Muscle of leg (tissue), 11 donors: Measurements from ENCODE around the gene SHCBP1L. TPM values are rescaled to one million over a fixed set of nuclear protein-coding genes. Genes with fewer than 3 reads are reported as not detected.

Experiments used
- DNase-seq: peaks from one replicate; pipeline ENCODE4 v3.0.0; 2013
- H3K27ac ChIP-seq: one replicate; pipeline ENCODE4 v1.5.1; 2013; ENCODE audit warnings: mild to moderate bottlenecking, low read length, control low read depth
- H3K27me3 ChIP-seq: one replicate; pipeline ENCODE4 v1.6.1; 2013; ENCODE audit warnings: low read length; ENCODE audit not compliant: control insufficient read depth, insufficient read depth
- H3K36me3 ChIP-seq: one replicate; pipeline ENCODE4 v1.6.1; 2013; ENCODE audit warnings: low read length; ENCODE audit not compliant: control insufficient read depth, insufficient read depth
- H3K4me1 ChIP-seq: one replicate; pipeline ENCODE4 v1.6.1; 2013; ENCODE audit warnings: low read length; ENCODE audit not compliant: control insufficient read depth, insufficient read depth
- H3K4me3 ChIP-seq: one replicate; pipeline ENCODE4 v1.5.1; 2013; ENCODE audit warnings: low read length, control low read depth
- H3K9me3 ChIP-seq: replicated peaks from 2 replicates; pipeline ENCODE4 v1.6.1; 2013; ENCODE audit warnings: low read depth, low read length; ENCODE audit not compliant: control insufficient read depth
- WGBS: methylation state at CpG from one replicate; pipeline ENCODE4 v1.1.5; 2013; ENCODE audit warnings: missing lambda C conversion rate; ENCODE audit not compliant: insufficient coverage; 5-methylcytosine and 5-hydroxymethylcytosine counted together
- polyA plus RNA-seq, 8 donors: library from polyadenylated mRNA; unstranded; fragments of 120-200 nt; gene quantifications; one replicate each; pipeline versions ENCODE4 v1.2.1 to v1.2.3, GENCODE V29; 2013; ENCODE audit warnings: inconsistent platforms in 1 of 8, low replicate concordance in 1 of 8; ENCODE audit not compliant: insufficient read length in 8 of 8, insufficient read depth in 1 of 8
- total RNA-seq: library from RNA; stranded (reverse); fragments of 120-200 nt; gene quantifications from one replicate; pipeline ENCODE4 v1.2.4, GENCODE V29; 2013

SHCBP1L gene
- total and polyA plus RNA-seq, 9 donors = 0.35 to 1.3 (median 0.58) TPM

GRCh38 chr1:182872881-182873280 lies 80.1 kb downstream of the SHCBP1L start:
- no peaks in the 10 kb centered on the region for H3K27me3 ChIP-seq
- no peaks in the 10 kb centered on the region for H3K9me3 ChIP-seq
- DNase-seq = no peak
- 100% methylated on average over 1 of the region's 3 CpGs for WGBS
- no peak overlapping the region for H3K27ac ChIP-seq
- H3K4me1 ChIP-seq = no peaks in the 10 kb centered on the region
- H3K36me3 ChIP-seq = peaks cover 44% of the 10 kb centered on the region
- no peak overlapping the region for H3K4me3 ChIP-seq

DNA sequence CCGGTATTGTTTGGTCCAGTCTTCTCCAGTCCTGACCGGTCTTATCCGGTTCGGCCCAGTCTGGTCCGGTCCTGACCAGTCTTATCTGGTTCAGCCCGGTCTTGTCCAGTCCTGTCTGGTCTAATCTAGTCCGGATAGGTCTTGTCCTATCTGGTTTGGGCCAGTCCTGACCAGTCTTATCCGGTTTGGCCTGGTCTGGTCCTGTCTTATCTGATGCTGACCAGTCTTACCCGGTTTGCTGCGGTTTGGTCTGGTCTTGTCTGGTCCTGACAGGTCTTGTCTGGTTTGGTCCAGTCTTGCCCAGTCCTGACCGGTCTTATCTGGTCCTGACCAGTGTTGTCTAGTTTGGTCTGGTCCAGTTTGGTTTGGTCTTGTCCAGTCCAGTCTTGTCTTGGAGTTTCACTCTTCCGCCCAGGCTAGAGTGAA lies 83.7 kb downstream of the SHCBP1L start:
- Histone ChIP-seq H3K27ac (no peak overlapping the region), H3K27me3 (no peaks in the 10 kb centered on the region), H3K4me3 (no peak overlapping the region), H3K36me3 (peaks cover 35% of the 10 kb centered on the region), H3K9me3 (no peaks in the 10 kb centered on the region), H3K4me1 (no peaks in the 10 kb centered on the region)
- no peak for DNase-seq
- WGBS = 97% methylated on average over 12 of the region's 12 CpGs

DNA sequence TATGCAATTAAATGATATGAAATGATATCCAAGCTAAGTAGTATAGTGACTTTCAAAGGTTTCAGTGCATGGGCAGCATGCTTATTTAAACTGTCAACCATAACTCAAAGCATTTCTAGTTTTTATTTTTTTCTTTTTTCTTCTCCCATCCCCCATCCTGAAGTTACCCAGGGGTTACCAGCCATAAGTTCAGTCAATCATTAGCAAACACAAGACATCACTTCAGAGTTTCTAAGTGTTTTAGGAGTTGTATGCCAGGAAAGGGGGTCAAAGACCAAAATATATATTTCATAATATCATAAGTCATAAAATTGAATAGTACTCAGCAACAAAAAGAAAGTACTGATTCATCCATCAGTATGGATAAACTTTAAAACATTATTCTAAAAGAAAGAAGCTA lies 85.1 kb downstream of the SHCBP1L start:
- Histone ChIP-seq H3K36me3 (peaks cover 31% of the 10 kb centered on the region), H3K4me3 (no peak overlapping the region), H3K4me1 (no peaks in the 10 kb centered on the region), H3K27ac (no peak overlapping the region), H3K27me3 (no peaks in the 10 kb centered on the region), H3K9me3 (no peaks in the 10 kb centered on the region)
- DNase-seq = no peak

DNA sequence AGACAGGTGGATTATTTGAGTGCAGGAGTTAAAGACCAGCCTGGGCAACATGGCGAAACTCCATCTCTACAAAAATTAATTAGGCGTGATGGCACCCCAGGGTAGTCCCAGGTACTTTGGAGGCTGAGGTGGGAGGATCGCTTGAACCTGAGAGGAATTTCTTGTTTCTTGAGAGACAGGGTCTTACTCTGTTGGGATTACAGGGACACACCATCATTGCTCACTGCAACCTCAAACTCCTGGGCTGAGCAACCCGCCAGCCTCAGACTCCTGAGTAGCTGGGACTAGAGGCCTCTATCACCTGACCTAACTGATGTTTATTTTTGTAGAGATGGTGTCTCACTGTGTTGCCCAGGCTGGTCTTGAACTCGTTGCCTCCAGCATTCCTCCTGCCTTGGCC lies 89.0 kb downstream of the SHCBP1L start:
- Histone ChIP-seq H3K9me3 (no peaks in the 10 kb centered on the region), H3K36me3 (peaks cover 37% of the 10 kb centered on the region), H3K4me3 (no peak overlapping the region), H3K4me1 (no peaks in the 10 kb centered on the region), H3K27me3 (no peaks in the 10 kb centered on the region), H3K27ac (no peak overlapping the region)
- 100% methylated on average over 1 of the region's 5 CpGs for WGBS
- DNase-seq = no peak

DNA sequence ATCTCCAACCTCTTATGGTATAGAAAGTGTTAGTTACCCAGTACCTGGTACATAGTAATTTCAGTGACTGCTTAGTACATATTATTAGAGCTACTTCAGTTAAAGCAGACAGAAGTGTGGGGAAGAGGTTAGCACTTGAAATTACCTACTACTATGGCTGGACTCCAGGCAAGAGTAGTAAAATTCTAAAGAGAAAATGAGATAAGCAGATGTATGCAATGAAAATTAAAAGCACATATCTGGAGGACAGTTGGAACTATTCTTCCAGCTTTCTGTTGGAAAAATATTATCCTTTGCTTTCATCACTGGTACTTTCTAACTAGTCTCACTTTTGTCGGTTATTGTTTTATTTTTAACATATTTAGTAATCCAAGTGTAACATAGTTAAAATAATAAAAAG lies 90.1 kb downstream of the SHCBP1L start:
- no peak overlapping the region for H3K4me3 ChIP-seq
- no CpG with 5 or more reads among the region's 1 CpG for WGBS
- H3K4me1 ChIP-seq = no peaks in the 10 kb centered on the region
- peaks cover 42% of the 10 kb centered on the region for H3K36me3 ChIP-seq
- no peaks in the 10 kb centered on the region for H3K9me3 ChIP-seq
- H3K27ac ChIP-seq = no peak overlapping the region
- DNase-seq = peak; percentile 72
- no peaks in the 10 kb centered on the region for H3K27me3 ChIP-seq

- Histone ChIP-seq H3K27me3 (no peaks in the 10 kb centered on the region), H3K27ac (no peak overlapping the region), H3K4me3 (no peak overlapping the region), H3K4me1 (no peaks in the 10 kb centered on the region), H3K36me3 (peaks cover 48% of the 10 kb centered on the region), H3K9me3 (no peaks in the 10 kb centered on the region)
- no CpG with 5 or more reads among the region's 2 CpGs for WGBS
- no peak for DNase-seq
These were observed 91.0 kb downstream of the SHCBP1L start for GRCh38 chr1:182861994-182862393.

DNA sequence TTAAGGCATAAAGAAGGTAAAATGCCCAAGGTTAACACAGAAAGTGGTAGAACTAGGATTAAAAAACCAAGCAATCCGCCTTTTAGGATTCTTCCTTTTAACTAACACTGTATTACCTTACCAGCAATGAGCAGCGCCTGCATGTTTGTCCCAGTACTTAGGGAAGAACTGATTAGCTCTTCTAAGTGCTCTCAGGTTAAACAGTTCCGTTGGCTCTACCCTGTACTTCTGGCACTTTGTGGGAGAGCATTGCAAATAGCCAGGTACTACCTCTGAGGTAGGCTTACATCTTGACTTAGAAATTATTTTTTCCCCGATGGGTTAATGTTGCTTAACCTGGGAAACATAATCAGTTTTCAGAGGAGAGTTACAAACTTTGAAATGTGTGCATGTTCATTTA lies 92.3 kb downstream of the SHCBP1L start:
- no peak overlapping the region for H3K4me3 ChIP-seq
- H3K4me1 ChIP-seq = no peaks in the 10 kb centered on the region
- no peak for DNase-seq
- peaks cover 55% of the 10 kb centered on the region for H3K36me3 ChIP-seq
- no peak overlapping the region for H3K27ac ChIP-seq
- WGBS = 79% methylated on average over 3 of the region's 4 CpGs
- H3K9me3 ChIP-seq = no peaks in the 10 kb centered on the region
- no peaks in the 10 kb centered on the region for H3K27me3 ChIP-seq

- no peaks in the 10 kb centered on the region for H3K27me3 ChIP-seq
- no peak overlapping the region for H3K4me3 ChIP-seq
- no peak overlapping the region for H3K27ac ChIP-seq
- no peak for DNase-seq
- H3K4me1 ChIP-seq = no peaks in the 10 kb centered on the region
- H3K9me3 ChIP-seq = no peaks in the 10 kb centered on the region
- H3K36me3 ChIP-seq = peaks cover 70% of the 10 kb centered on the region
- no CpG with 5 or more reads among the region's 3 CpGs for WGBS
These were observed 95.8 kb downstream of the SHCBP1L start for GRCh38 chr1:182857212-182857611.

DNA sequence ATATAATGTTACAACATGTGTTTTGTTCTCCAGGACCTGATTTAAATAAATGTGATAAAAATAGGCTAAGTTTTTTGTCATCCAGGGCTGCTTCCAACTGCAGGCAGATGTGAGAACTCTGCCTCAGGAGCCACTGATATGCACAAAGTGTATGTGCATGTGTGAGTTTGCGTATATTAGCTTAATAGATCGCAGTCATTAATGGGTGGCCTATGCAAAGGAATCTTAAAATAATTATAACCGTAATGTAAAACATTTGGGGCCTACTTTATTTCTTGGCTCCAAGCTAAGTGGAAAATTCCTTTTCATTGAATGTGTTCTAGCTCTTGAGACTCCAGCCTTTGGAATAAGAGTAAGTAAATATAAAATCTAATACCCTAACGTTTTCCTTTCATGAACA lies 97.1 kb downstream of the SHCBP1L start:
- Histone ChIP-seq H3K9me3 (no peaks in the 10 kb centered on the region), H3K36me3 (peaks cover 70% of the 10 kb centered on the region), H3K4me1 (no peaks in the 10 kb centered on the region), H3K4me3 (no peak overlapping the region), H3K27me3 (no peaks in the 10 kb centered on the region), H3K27ac (no peak overlapping the region)
- no CpG with 5 or more reads among the region's 4 CpGs for WGBS
- DNase-seq = peak; percentile 59

DNA sequence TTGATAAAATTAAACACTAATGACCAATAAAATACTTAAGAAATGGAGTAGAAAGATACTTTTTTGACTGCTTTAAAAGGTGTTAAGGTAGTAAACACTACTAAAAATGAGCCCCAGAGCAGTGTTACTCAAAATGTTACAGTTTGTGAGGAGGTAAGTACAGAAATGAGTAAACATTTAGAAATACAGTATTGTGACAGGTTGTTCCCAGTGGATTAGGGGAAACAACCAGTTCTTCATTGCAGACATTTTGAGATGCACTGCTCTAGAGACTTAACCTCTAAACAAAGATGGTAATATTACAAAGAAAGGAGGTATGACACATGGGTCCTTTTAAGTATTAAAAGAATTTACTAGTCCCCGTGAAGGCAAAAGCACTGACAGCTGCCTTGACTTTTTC lies 101.1 kb downstream of the SHCBP1L start:
- Histone ChIP-seq H3K36me3 (peaks cover 58% of the 10 kb centered on the region), H3K27me3 (no peaks in the 10 kb centered on the region), H3K4me1 (no peaks in the 10 kb centered on the region), H3K9me3 (no peaks in the 10 kb centered on the region), H3K4me3 (no peak overlapping the region), H3K27ac (no peak overlapping the region)
- DNase-seq = no peak
- WGBS = 80% methylated on average over 1 of the region's 1 CpG

- Histone ChIP-seq H3K36me3 (peaks cover 54% of the 10 kb centered on the region), H3K27me3 (no peaks in the 10 kb centered on the region), H3K4me3 (no peak overlapping the region), H3K9me3 (no peaks in the 10 kb centered on the region), H3K4me1 (no peaks in the 10 kb centered on the region), H3K27ac (no peak overlapping the region)
- WGBS = no CpG with 5 or more reads among the region's 4 CpGs
- DNase-seq = no peak
These were observed 102.6 kb downstream of the SHCBP1L start for GRCh38 chr1:182850319-182850718.
